ENCODE measurements around the gene TCEANC2.

- TF ChIP-seq POLR2AphosphoS5 (IDR thresholded peaks at IDR 0.05; ENCODE audit: low read depth, low read length) = no peak
- TF ChIP-seq TAF1 (IDR thresholded peaks at IDR 0.05; ENCODE audit: borderline replicate concordance, insufficient read depth, low read length) = no peak
Observed at GRCh38 chr1:54018635-54019034, 34.8 kb upstream of the TCEANC2 start.
